Glutamatergic neuron (in vitro differentiated cells): Measurements from ENCODE around the gene RAB6B. TPM values are rescaled to one million over a fixed set of nuclear protein-coding genes. Genes with fewer than 3 reads are reported as not detected.

Experiments
- DNase-seq: peaks from one replicate; pipeline ENCODE4 v3.0.0; 2022
- H3K27ac Mint-ChIP-seq: one replicate; pipeline ENCODE4 v1.8.0; 2020; ENCODE audit warnings: mild to moderate bottlenecking, mixed read lengths, inconsistent platforms; ENCODE audit not compliant: unreplicated experiment
- H3K27me3 Mint-ChIP-seq: one replicate; pipeline ENCODE4 v1.8.0; 2020; ENCODE audit warnings: mild to moderate bottlenecking, moderate library complexity, mixed read lengths, inconsistent platforms; ENCODE audit not compliant: unreplicated experiment
- H3K36me3 Mint-ChIP-seq: one replicate; pipeline ENCODE4 v1.8.0; 2020; ENCODE audit warnings: mild to moderate bottlenecking, mixed read lengths, inconsistent platforms; ENCODE audit not compliant: unreplicated experiment
- H3K4me1 Mint-ChIP-seq: one replicate; pipeline ENCODE4 v1.8.0; 2020; ENCODE audit warnings: mild to moderate bottlenecking, low read depth, mixed read lengths, inconsistent platforms; ENCODE audit not compliant: unreplicated experiment
- H3K4me3 Mint-ChIP-seq: one replicate; pipeline ENCODE4 v1.8.0; 2020; ENCODE audit warnings: mild to moderate bottlenecking, mixed read lengths, inconsistent platforms; ENCODE audit not compliant: unreplicated experiment
- H3K9me3 Mint-ChIP-seq: one replicate; pipeline ENCODE4 v1.8.0; 2020; ENCODE audit warnings: mild to moderate bottlenecking, moderate library complexity, mixed read lengths, inconsistent platforms; ENCODE audit not compliant: unreplicated experiment
- CTCF ChIP-seq: fragments of 200-600 bp; sonication (generic); IDR thresholded peaks from one replicate; pipeline ENCODE4 v1.5.0; 2021; ENCODE audit not compliant: partially characterized antibody, unreplicated experiment
- total RNA-seq: library from RNA; stranded (reverse); fragmentation: NEBNext Ultra II Directional; extraction: Animal tissue kit (Norgen Biotek cat#: 25700); gene quantifications from one replicate; pipeline ENCODE4 v1.2.1, GENCODE V29; 2021; ENCODE audit not compliant: unreplicated experiment

RAB6B gene
- total RNA-seq, 1 donor from 2014 or later, result 222 TPM

GRCh38 chr3:133934073-133934970 is 38.6 kb upstream of the RAB6B start:
- H3K36me3 Mint-ChIP-seq, result no peaks in the 10 kb centered on the region
- H3K27me3 Mint-ChIP-seq, result no peaks in the 10 kb centered on the region
- H3K4me3 Mint-ChIP-seq, result no peak overlapping the region
- no peak for TF ChIP-seq CTCF
- no peaks in the 10 kb centered on the region for H3K9me3 Mint-ChIP-seq
- no peak for DNase-seq
- H3K27ac Mint-ChIP-seq, result no peak overlapping the region
- no peaks in the 10 kb centered on the region for H3K4me1 Mint-ChIP-seq

- TF ChIP-seq CTCF, result no peak
- Mint-ChIP-seq H3K4me1 (no peaks in the 10 kb centered on the region), H3K36me3 (no peaks in the 10 kb centered on the region), H3K4me3 (no peak overlapping the region), H3K27ac (no peak overlapping the region), H3K9me3 (no peaks in the 10 kb centered on the region), H3K27me3 (peaks cover 2% of the 10 kb centered on the region)
- no peak for DNase-seq
Observed at GRCh38 chr3:133933097-133934024, 37.7 kb upstream of the RAB6B start.

GRCh38 chr3:133932009-133932408 is 36.3 kb upstream of the RAB6B start:
- no peak for DNase-seq
- H3K27ac Mint-ChIP-seq, result no peak overlapping the region
- H3K36me3 Mint-ChIP-seq, result no peaks in the 10 kb centered on the region

GRCh38 chr3:133931084-133931483 is 35.4 kb upstream of the RAB6B start:
- no peak overlapping the region for H3K27ac Mint-ChIP-seq
- H3K4me3 Mint-ChIP-seq, result no peak overlapping the region
- TF ChIP-seq CTCF, result no peak

More at GRCh38 chr3:133932009-133932408, 36.3 kb upstream of the RAB6B start:
- H3K4me3 Mint-ChIP-seq, result no peak overlapping the region
- peaks cover 8% of the 10 kb centered on the region for H3K27me3 Mint-ChIP-seq
- TF ChIP-seq CTCF, result no peak
- H3K9me3 Mint-ChIP-seq, result peaks cover 4% of the 10 kb centered on the region
- no peaks in the 10 kb centered on the region for H3K4me1 Mint-ChIP-seq

More at GRCh38 chr3:133931084-133931483, 35.4 kb upstream of the RAB6B start:
- Mint-ChIP-seq H3K27me3 (peaks cover 8% of the 10 kb centered on the region), H3K9me3 (peaks cover 4% of the 10 kb centered on the region), H3K36me3 (no peaks in the 10 kb centered on the region), H3K4me1 (peaks cover 4% of the 10 kb centered on the region)
- no peak for DNase-seq
